Left lung (tissue), 10 donors: Measurements from ENCODE around the gene NOVA1. TPM values are rescaled to one million over a fixed set of nuclear protein-coding genes. Genes with fewer than 3 reads are reported as not detected.

Experiments used
- ATAC-seq: fragments of 200-7000 bp; cut with Tn5 transposase; one replicate; pipeline ENCODE4 v1.9.1; 2020; ENCODE audit warnings: moderate library complexity
- DNase-seq, 4 donors: peaks; one replicate each; pipeline ENCODE4 v3.0.0-alpha.2; 2013 to 2020
- H3K27ac ChIP-seq, 2 donors: fragments of 200-600 bp; sonication (generic) in 1 of 2; one replicate each; pipeline versions ENCODE4 v1.5.0 to v1.8.0; 2020 to 2021
- H3K27me3 ChIP-seq, 2 donors: fragments of 200-600 bp; sonication (generic) in 1 of 2; one replicate each; pipeline versions ENCODE4 v1.5.0 to v1.8.0; 2020 to 2021
- H3K36me3 ChIP-seq, 2 donors: fragments of 200-600 bp; sonication (generic) in 1 of 2; one replicate each; pipeline versions ENCODE4 v1.5.0 to v1.8.0; 2020 to 2021
- H3K4me1 ChIP-seq, 2 donors: fragments of 200-600 bp; one replicate each; pipeline ENCODE4 v1.8.0; 2021
- H3K4me3 ChIP-seq, 2 donors: fragments of 200-600 bp; sonication (generic) in 1 of 2; one replicate each; pipeline versions ENCODE4 v1.5.0 to v1.8.0; 2020 to 2021; ENCODE audit warnings: mild to moderate bottlenecking in 1 of 2
- H3K9me3 ChIP-seq, 2 donors: fragments of 200-600 bp; sonication (generic) in 1 of 2; one replicate each; pipeline versions ENCODE4 v1.5.0 to v1.8.0; 2020 to 2021
- intact Hi-C, 2 donors: fragments of 100-400 bp; cut with DNase I; formaldehyde crosslinking; loops; one replicate each; pipeline versions ENCODE4 v1.11.2 to v1.14.2; 2022
- polyA plus RNA-seq, 6 donors: library from polyadenylated mRNA; unstranded; fragments of 120-200 nt; gene quantifications; one replicate each; pipeline ENCODE4 v1.2.1, GENCODE V29; 2013; ENCODE audit not compliant: insufficient read length in 6 of 6
- total RNA-seq, 2 donors: library from RNA; stranded (reverse); fragmentation: NEBNext Ultra II Directional; extraction: Animal tissue kit (Norgen Biotek cat#: 25700); gene quantifications; one replicate each; pipeline ENCODE4 v1.2.1, GENCODE V29; 2021
- TF ChIP-seq, protein P1 (sequence below), 2 donors: fragments of 200-600 bp; sonication (generic) in 1 of 2; IDR thresholded peaks; one replicate each; pipeline versions ENCODE4 v1.5.0 to v1.8.0; 2021; ENCODE audit warnings: antibody characterized with exemption in 2 of 2
- donor health status: DM: no; HTN: yes; CAD: no.
- donor health status: DM: no; HTN: no; CAD: no.

NOVA1 gene
- total and polyA plus RNA-seq, 8 donors, result 1.5 to 21.8 (median 16.0) TPM

DNA sequence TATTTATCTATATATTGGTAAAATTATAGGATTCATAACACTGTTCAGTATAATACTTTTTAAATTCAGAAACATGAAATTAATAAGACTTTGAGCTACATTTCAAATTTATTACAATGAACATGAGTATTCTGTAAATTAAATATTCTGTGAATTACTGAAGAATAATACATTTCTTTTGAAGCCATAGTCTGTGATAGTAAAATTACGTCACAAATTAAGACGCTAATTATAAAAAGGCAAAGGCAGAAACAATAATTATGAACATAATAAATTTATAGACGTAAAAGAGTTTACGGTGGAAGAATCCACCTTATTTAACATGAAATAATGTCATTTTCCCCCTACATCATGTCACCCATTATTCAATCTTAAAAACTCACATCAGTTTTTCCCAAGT is 118.9 kb downstream of the NOVA1 start:
- no peaks in the 10 kb centered on the region for H3K4me1 ChIP-seq
- H3K4me3 ChIP-seq, result no peak overlapping the region
- intact Hi-C loops, result no loop called here
- H3K36me3 ChIP-seq, result no peaks in the 10 kb centered on the region
- no peak overlapping the region for H3K27ac ChIP-seq
- TF ChIP-seq, protein P1, sequence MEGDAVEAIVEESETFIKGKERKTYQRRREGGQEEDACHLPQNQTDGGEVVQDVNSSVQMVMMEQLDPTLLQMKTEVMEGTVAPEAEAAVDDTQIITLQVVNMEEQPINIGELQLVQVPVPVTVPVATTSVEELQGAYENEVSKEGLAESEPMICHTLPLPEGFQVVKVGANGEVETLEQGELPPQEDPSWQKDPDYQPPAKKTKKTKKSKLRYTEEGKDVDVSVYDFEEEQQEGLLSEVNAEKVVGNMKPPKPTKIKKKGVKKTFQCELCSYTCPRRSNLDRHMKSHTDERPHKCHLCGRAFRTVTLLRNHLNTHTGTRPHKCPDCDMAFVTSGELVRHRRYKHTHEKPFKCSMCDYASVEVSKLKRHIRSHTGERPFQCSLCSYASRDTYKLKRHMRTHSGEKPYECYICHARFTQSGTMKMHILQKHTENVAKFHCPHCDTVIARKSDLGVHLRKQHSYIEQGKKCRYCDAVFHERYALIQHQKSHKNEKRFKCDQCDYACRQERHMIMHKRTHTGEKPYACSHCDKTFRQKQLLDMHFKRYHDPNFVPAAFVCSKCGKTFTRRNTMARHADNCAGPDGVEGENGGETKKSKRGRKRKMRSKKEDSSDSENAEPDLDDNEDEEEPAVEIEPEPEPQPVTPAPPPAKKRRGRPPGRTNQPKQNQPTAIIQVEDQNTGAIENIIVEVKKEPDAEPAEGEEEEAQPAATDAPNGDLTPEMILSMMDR (IDR thresholded peaks at IDR 0.05), result no peak
- no peaks in the 10 kb centered on the region for H3K27me3 ChIP-seq
- ATAC-seq (no peak), DNase-seq (no peak)
- no peaks in the 10 kb centered on the region for H3K9me3 ChIP-seq

DNA sequence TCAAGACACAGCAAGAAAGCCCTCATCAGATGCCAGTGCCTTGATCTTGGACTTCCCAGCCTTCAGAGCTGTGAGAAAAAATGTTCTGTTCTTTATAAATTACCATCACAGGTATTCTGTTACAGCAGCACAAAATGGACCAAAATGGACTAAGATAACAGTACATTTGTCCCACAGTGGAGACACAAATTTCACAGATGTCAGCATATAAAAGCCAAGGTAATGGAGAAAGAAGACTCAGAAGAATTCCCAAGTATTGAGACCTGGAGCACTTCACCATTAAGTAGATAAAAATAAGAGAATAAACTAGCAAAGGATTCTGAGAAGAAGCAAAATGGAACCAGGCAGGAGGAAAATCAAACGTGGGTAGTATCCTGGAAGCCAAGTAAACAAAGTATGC is 131.0 kb downstream of the NOVA1 start:
- DNase-seq, result no peak
- TF ChIP-seq, protein P1 (IDR thresholded peaks at IDR 0.05), result no peak
- no peaks in the 10 kb centered on the region for H3K9me3 ChIP-seq

DNA sequence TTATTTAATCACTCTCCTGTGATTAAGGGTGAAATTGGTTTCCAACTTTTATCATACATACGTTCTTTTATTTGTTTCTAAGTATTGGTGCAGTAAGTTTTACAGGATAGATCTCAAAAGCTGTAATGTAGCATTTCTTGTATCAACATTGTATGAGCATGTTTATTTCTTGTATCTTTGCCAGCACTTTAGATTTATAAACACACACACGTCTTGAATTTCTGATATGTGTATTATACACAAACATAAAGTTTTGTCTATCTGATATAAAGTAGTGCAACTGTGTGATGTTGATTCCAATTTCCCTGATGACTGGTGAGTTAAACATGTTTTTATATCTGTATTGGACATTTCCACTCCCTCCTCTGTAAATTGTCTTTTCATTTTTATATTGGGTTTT is 134.7 kb downstream of the NOVA1 start:
- DNase-seq, result peak in 1 of 4 donors; percentile 14
- H3K4me3 ChIP-seq, result no peak overlapping the region

More for the DNA sequence above, 131.0 kb downstream of the NOVA1 start:
- no peaks in the 10 kb centered on the region for H3K36me3 ChIP-seq
- no peaks in the 10 kb centered on the region for H3K27me3 ChIP-seq
- intact Hi-C loops, result no loop called here
- ATAC-seq, result no peak
- no peak overlapping the region for H3K4me3 ChIP-seq
- no peak overlapping the region for H3K27ac ChIP-seq
- H3K4me1 ChIP-seq, result no peaks in the 10 kb centered on the region

DNA sequence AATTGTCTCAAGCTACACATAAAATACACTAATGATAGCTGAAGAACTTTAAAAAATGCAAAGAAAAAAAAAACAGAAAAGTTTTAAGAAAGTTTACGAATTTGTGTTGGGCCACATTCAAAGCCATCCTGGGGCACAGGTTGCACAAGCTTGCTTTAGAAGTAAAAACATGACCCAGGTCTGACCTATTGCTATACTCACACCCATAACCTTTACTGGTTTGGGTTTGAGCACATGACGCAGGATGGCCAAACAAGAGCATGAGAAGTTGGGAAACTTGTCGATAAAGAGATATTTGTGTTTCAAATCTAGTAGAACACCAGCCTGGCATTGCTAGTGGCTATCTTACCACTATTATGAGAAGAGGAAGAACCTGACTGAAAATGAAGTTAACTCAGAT is 143.7 kb downstream of the NOVA1 start:
- no peaks in the 10 kb centered on the region for H3K27me3 ChIP-seq
- intact Hi-C loops, result no loop called here
- H3K36me3 ChIP-seq, result no peaks in the 10 kb centered on the region
- DNase-seq, result no peak
- no peaks in the 10 kb centered on the region for H3K4me1 ChIP-seq
- TF ChIP-seq, protein P1 (IDR thresholded peaks at IDR 0.05), result no peak
- no peak for ATAC-seq
- no peaks in the 10 kb centered on the region for H3K9me3 ChIP-seq
- no peak overlapping the region for H3K4me3 ChIP-seq
- no peak overlapping the region for H3K27ac ChIP-seq

More for the DNA sequence above, 134.7 kb downstream of the NOVA1 start:
- TF ChIP-seq, protein P1 (IDR thresholded peaks at IDR 0.05), result no peak
- no peak for ATAC-seq
- H3K27me3 ChIP-seq, result no peaks in the 10 kb centered on the region
- no peak overlapping the region for H3K27ac ChIP-seq
- no peaks in the 10 kb centered on the region for H3K4me1 ChIP-seq
- H3K9me3 ChIP-seq, result no peaks in the 10 kb centered on the region
- intact Hi-C loops, result no loop called here
- no peaks in the 10 kb centered on the region for H3K36me3 ChIP-seq

DNA sequence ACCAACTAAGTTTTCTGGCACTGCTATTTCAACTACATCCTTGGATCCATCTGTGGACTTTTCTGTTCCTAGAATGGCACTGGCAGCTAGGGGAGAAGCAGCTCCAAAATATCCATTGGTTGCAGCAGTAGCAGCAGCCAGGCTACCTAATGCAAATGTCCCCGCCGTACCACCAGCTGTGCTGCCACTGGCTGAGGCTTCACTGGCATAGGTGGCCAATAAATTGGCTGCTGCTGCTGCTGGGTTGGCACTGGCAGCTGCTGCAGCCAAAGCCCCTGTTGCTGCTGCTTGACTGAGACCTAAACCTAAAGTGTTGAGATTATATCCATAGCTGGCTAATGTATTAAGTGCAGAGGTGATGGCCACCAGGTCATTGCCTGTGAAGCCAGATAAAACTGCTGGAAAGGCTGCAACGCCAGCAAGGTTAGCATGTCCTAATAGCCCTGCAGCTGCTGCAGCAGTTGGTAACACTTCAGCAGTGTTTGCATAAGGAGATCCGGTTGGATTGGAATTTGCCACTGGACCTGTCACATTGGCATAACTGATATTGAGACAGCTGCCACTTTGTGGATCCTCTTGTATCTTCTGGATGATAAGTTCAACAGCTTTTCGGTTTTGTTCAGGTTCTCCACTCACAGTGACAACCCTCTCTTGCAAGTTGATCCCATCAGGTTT is 149.5 kb downstream of the NOVA1 start:
- no peak for ATAC-seq
- H3K27ac ChIP-seq, result no peak overlapping the region
- no peaks in the 10 kb centered on the region for H3K9me3 ChIP-seq
- intact Hi-C loops, result no loop called here
- no peaks in the 10 kb centered on the region for H3K27me3 ChIP-seq
- no peak for DNase-seq
- no peak overlapping the region for H3K4me3 ChIP-seq
- no peaks in the 10 kb centered on the region for H3K36me3 ChIP-seq
- H3K4me1 ChIP-seq, result no peaks in the 10 kb centered on the region
- TF ChIP-seq, protein P1 (IDR thresholded peaks at IDR 0.05), result no peak
